Germinal center (tissue), 1 donor: ENCODE measurements around the gene PFDN4.

Experiments used
- DNase-seq: peaks from one replicate; pipeline ENCODE4 v3.0.0; 2012; ENCODE audit warnings: mixed read lengths, low spot score

PFDN4 gene

GRCh38 chr20:54173653-54174456 is 34.0 kb upstream of the PFDN4 start, which contains the start of gene CYP24A1:
Gene CYP24A1, minus strand, starts transcription at chr20:54173986. Its CDS starts 407 bp downstream, at chr20:54173579.
- no peak for DNase-seq

- no peak for DNase-seq
These were observed 33.3 kb upstream of the PFDN4 start for GRCh38 chr20:54174457-54175175.

GRCh38 chr20:54176610-54177009 is 31.3 kb upstream of the PFDN4 start:
- DNase-seq = no peak

GRCh38 chr20:54177378-54177777 is 30.5 kb upstream of the PFDN4 start:
- no peak for DNase-seq

- no peak for DNase-seq
These were observed 29.6 kb upstream of the PFDN4 start for GRCh38 chr20:54178256-54178655.

- no peak for DNase-seq
These were observed 27.9 kb upstream of the PFDN4 start for GRCh38 chr20:54179946-54180345.

- DNase-seq = no peak
These were observed 27.0 kb upstream of the PFDN4 start for GRCh38 chr20:54180931-54181330.

- DNase-seq = no peak
These were observed 23.8 kb upstream of the PFDN4 start for GRCh38 chr20:54184071-54184470.

- DNase-seq = no peak
These were observed 22.8 kb upstream of the PFDN4 start for GRCh38 chr20:54184904-54185626.

GRCh38 chr20:54188132-54188849 is 19.6 kb upstream of the PFDN4 start:
- DNase-seq = no peak

- no peak for DNase-seq
These were observed 18.3 kb upstream of the PFDN4 start for GRCh38 chr20:54189630-54190029.

GRCh38 chr20:54190217-54190616 is 17.7 kb upstream of the PFDN4 start:
- no peak for DNase-seq

GRCh38 chr20:54193817-54194216 is 14.1 kb upstream of the PFDN4 start:
- DNase-seq = no peak

GRCh38 chr20:54194724-54195438 is 13.0 kb upstream of the PFDN4 start:
- no peak for DNase-seq

- DNase-seq = peak; percentile 19
These were observed 12.1 kb upstream of the PFDN4 start for GRCh38 chr20:54195483-54196472.

GRCh38 chr20:54197621-54198604 is 10.0 kb upstream of the PFDN4 start:
- no peak for DNase-seq

- no peak for DNase-seq
These were observed 8.6 kb upstream of the PFDN4 start for GRCh38 chr20:54199283-54199682.

GRCh38 chr20:54199721-54200176 is 8.1 kb upstream of the PFDN4 start:
- peak; percentile 61 for DNase-seq
